H1 (cell line): ENCODE measurements around the gene ESYT1. TPM values are rescaled to one million over a fixed set of nuclear protein-coding genes. Genes with fewer than 3 reads are reported as not detected.

ENCODE experiments used
- HDAC2 ChIP-seq, 2 experiments: fragments of 300-600 bp in 1 of 2; sonication (generic) in 1 of 2; IDR thresholded peaks; 2 replicates each; pipeline ENCODE4 v1.6.1; 2011 to 2012; ENCODE audit warnings: low read depth in 2 of 2, low read length in 2 of 2, mild to moderate bottlenecking in 2 of 2, moderate library complexity in 2 of 2, borderline replicate concordance in 1 of 2, inconsistent platforms in 1 of 2
- JUN ChIP-seq: IDR thresholded peaks from 2 replicates; pipeline ENCODE4 v1.6.1; 2011; ENCODE audit warnings: low read depth, mild to moderate bottlenecking, improper control_type of control experiment, low read length
- PHF8 ChIP-seq: fragments of 200-600 bp; sonication (generic); conservative IDR thresholded peaks from 2 replicates; pipeline ENCODE4 v1.7.1; 2012; ENCODE audit warnings: low read depth, mild to moderate bottlenecking, inconsistent platforms, low read length, moderate library complexity
- polyA plus RNA-seq, 7 experiments: library from polyadenylated mRNA; depleted of rRNA in 3 of 7; stranded (reverse) in 5 of 7; unstranded in 2 of 7; fragments of >200 nt in 5 of 7; fragments of 200-250 nt in 2 of 7; gene quantifications; 1 replicate in 5 of 7; 2 replicates in 1 of 7; 4 replicates in 1 of 7; pipeline versions ENCODE4 v1.2.1 to v1.2.3, GENCODE V29; 2011 to 2013; ENCODE audit warnings: missing spikeins in 2 of 7, mixed read lengths in 2 of 7
- total RNA-seq: library from RNA; stranded (reverse); fragmentation: NEBNext Ultra II Directional; extraction: Animal tissue kit (Norgen Biotek cat#: 25700); gene quantifications from 2 replicates; pipeline ENCODE4 v1.2.1, GENCODE V29; 2021

Gene ESYT1
- total and polyA plus RNA-seq, 2 of the 8 experiments (the other 6 are each of a cell fraction or from before 2014, with no cell fraction given): 86.9 to 165 TPM

GRCh38 chr12:56104815-56105608, 23.1 kb upstream of the ESYT1 start (continued):
- TF ChIP-seq PHF8: peak; percentile 34; the same call in 1 of the 2 replicates
- TF ChIP-seq JUN: no peak
- TF ChIP-seq HDAC2 (IDR thresholded peaks at IDR 0.05; ENCODE audit: borderline replicate concordance in 1 of 2, low read depth in 2 of 2, low read length in 2 of 2): 0 out of 4 replicates have a peak, but pooled peaks of 1 of the 2 experiments have one; percentile 36
